MV-4-11 (cell line): ENCODE data around the gene F2R.
"Not testable (repeated sequence)": the region's sequence is repeated elsewhere in the genome, so short reads cannot be mapped to it uniquely, and the experiment has no call there.

Experiments used
- DNase-seq: peaks from one replicate; lab custom pipeline; 2025; lab: John Stamatoyannopoulos, UW

The F2R gene

GRCh38 chr5:76755779-76756637 is 40.1 kb downstream of the F2R start:
- DNase-seq: no peak

DNA sequence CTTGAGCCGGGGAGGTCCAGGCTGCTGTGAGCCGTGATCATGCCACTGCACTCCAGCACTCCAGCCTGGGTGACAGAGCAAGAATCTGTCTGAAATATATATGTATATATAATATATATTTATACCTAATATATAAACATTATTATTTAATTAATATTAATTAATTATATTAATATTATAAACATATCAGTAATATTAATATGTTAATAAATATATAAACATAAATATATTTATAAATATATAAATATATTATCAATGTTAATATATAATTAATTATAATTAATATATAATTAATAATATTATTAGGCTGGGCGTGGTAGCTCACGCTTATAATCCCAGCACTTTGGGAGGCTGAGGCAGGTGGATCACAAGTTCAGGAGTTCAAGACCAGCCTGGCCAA is 41.1 kb downstream of the F2R start:
- no peak for DNase-seq

- DNase-seq: not testable (repeated sequence)
Measured at GRCh38 chr5:76761118-76761517, 45.2 kb downstream of the F2R start.

DNA sequence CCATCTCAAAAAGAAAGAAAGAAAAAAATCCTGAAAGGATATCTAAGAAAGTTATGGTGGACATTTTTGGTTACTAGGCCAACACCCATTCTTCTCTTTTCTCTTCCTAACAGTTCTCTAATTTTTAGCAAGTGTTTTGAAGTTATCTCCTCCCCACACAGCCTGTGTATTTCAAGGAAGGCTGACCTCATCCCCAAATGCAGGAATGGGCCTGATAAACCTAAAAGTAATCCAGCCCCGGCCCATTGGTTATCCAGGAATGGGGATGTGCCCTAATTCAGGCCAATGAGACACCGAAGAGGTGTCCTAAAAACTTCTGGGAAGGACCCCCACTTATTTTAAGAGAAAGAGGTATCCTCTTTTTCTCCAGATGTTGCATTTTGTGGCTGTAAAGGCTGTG is 46.6 kb downstream of the F2R start:
- DNase-seq: no peak

DNA sequence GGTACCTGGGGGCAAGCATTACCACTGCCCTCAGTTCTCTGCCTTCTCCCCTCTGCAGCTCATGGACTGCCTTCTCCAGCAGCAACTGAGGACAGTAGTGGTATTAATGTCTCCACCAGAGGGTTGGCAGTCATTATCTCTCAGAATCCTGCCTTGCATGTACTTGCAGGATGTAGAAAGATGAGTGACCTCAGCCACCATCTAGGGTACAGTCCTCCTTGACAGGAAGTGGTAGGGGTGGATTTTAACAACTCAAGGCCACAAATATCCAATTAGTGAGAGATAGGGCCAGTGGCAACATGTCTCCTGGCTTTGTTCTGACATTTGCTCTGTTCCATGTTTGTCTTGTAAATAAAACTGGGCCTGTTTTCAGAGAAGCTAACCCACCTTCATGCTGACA is 47.2 kb downstream of the F2R start:
- DNase-seq: peak; percentile 39

GRCh38 chr5:76764374-76764773 is 48.4 kb downstream of the F2R start:
- DNase-seq: no peak

DNA sequence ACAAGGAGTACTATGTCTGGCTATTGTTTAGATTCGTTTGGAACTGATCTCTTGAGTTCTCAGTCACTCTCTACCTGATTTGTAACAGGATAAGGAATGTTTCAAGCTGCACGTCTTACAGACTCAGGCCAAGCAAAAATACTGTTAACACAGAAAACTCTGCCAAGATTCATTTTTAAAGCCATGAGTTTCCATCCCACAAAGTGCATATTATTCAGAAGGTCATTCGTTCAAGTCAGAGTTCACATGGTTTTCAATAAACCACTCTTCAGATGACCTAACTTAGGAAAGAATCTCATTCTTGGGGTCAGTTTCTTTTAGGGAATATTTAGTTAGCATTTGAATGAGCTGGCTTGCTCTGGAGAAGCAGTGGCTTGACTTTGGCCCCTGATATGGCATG is 49.3 kb downstream of the F2R start:
- no peak for DNase-seq

GRCh38 chr5:76766746-76767145 is 50.8 kb downstream of the F2R start:
- no peak for DNase-seq

GRCh38 chr5:76771041-76771440 is 55.1 kb downstream of the F2R start:
- DNase-seq: not testable (repeated sequence)

- no peak for DNase-seq
Measured at GRCh38 chr5:76771705-76772405, 55.9 kb downstream of the F2R start.

GRCh38 chr5:76775921-76776320 is 60.0 kb downstream of the F2R start:
- no peak for DNase-seq

- no peak for DNase-seq
Measured at GRCh38 chr5:76776391-76776790, 60.5 kb downstream of the F2R start.

DNA sequence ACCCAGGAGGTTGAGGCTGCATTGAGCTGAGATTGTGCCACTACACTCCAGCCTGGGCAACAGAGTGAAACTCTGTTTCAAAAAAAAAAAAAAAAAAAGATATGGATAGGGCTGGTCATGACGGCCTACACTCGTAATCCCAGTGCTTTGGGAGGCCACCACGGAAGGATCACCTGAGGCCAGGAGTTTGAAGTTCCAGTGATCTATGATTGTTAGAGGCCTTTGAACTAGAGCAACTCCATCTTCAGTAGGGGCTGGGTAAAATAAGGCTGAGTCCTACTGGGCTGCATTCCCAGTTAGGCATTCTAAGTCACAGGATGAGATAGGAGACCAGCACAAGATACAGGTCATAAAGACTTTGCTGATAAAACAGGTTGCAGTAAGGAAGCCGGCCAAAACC is 64.7 kb downstream of the F2R start:
- not testable (repeated sequence) for DNase-seq

DNA sequence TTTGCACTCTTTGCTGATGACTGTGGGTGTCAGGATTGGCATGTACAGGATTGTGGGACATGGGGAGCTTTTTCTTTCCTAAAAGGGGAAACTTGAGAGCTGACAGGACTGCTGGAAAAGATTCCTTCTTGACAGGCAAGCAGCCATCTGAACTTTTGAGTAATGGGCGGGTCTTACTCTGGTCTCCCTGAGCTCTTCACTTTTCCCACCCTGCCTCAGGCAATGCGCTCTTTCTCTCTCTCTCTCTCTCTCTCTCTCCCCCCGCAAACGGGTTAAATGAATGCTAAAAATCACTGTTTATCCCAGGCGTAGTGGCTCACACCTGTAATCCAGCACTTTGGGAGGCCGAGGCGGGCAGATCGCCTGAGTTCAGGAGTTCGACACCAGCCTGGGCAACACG is 65.8 kb downstream of the F2R start:
- DNase-seq: no peak

DNA sequence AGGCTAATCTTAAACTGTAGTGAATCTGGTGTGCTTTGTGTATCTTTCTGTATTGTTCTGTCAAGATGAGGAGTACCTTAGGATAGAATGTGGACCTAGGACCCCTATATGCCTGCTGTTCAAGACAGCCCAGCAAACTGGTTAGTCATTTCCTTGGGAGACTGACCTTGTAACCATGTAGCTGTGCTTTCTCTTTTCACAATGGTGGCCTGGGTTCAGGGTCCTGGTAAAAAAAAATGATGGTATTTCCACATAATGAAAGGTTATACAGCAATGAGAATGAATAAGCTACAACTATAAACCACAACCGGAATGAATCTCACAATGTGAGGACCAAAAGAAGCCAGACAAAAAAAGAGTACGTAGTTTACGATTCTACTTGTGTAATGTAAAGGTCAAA is 66.5 kb downstream of the F2R start:
- no peak for DNase-seq
